K562 (cell line): ENCODE measurements around the gene UBE2I. TPM values are rescaled to one million over a fixed set of nuclear protein-coding genes. Genes with fewer than 3 reads are reported as not detected.
A peak's percentile ranks its signal among the peaks of the same experiment; 100 is the strongest.

Experiments
- CBX1 ChIP-seq: sonication (generic); IDR thresholded peaks from 2 replicates; pipeline ENCODE4 v1.6.1; 2016; ENCODE audit warnings: antibody characterized with exemption, low read depth, mild to moderate bottlenecking
- CEBPG ChIP-seq, 3 experiments: fragments of 200-800 bp in 1 of 3; sonication (Bioruptor generic) in 1 of 3; sonication (generic) in 1 of 3; formaldehyde crosslinking in 1 of 3; IDR thresholded peaks in 2 of 3; conservative IDR thresholded peaks in 1 of 3; 2 replicates each; pipeline versions ENCODE4 v1.6.1 to v1.8.0; 2016 to 2022; ENCODE audit warnings: missing compliant biosample characterization in 2 of 3, missing genetic modification characterization in 2 of 3, mild to moderate bottlenecking in 1 of 3, missing genetic modification reagents in 1 of 3
- ESRRA ChIP-seq: fragments of 450-650 bp; IDR thresholded peaks from 2 replicates; pipeline ENCODE4 v1.6.1; 2014; ENCODE audit warnings: low read depth, mild to moderate bottlenecking, moderate library complexity, borderline replicate concordance
- NFRKB ChIP-seq: fragments of 450-650 bp; IDR thresholded peaks from 2 replicates; pipeline ENCODE4 v1.6.1; 2016; ENCODE audit warnings: low read depth
- NFYB ChIP-seq: IDR thresholded peaks from 2 replicates; pipeline ENCODE4 v1.6.1; 2011; ENCODE audit warnings: mild to moderate bottlenecking, moderate library complexity; ENCODE audit not compliant: insufficient read length; ENCODE audit errors: extremely low read depth
- NR2C2 ChIP-seq, 2 experiments: fragments of 200-800 bp in 1 of 2; sonication (Bioruptor generic) in 1 of 2; sonication (generic) in 1 of 2; formaldehyde crosslinking in 1 of 2; IDR thresholded peaks; 2 replicates each; pipeline versions ENCODE4 v1.6.1 to v1.8.0; 2016 to 2022; ENCODE audit warnings: mild to moderate bottlenecking in 1 of 2, missing compliant biosample characterization in 1 of 2, missing genetic modification characterization in 1 of 2, missing genetic modification reagents in 1 of 2
- PHF8 ChIP-seq: fragments of 200-600 bp; sonication (generic); IDR thresholded peaks from 2 replicates; pipeline ENCODE4 v1.6.1; 2012; ENCODE audit warnings: mixed run types, mild to moderate bottlenecking, inconsistent platforms, low read length, moderate library complexity, borderline replicate concordance
- RBBP5 ChIP-seq: fragments of 200-600 bp; sonication (generic); IDR thresholded peaks from 2 replicates; pipeline ENCODE4 v1.6.1; 2012; ENCODE audit warnings: borderline replicate concordance, mild to moderate bottlenecking, low read length, control low read depth, inconsistent platforms; ENCODE audit not compliant: insufficient read depth, poor library complexity, severe bottlenecking
- RBM17 ChIP-seq: fragments of 200-400 bp; formaldehyde crosslinking; IDR thresholded peaks from 2 replicates; pipeline ENCODE4 v1.6.1; 2017; ENCODE audit warnings: low read depth, mild to moderate bottlenecking, low read length, borderline replicate concordance
- RNF2 ChIP-seq: sonication (generic); IDR thresholded peaks from 2 replicates; pipeline ENCODE4 v1.6.1; 2016
- SAFB ChIP-seq: fragments of 200-400 bp; formaldehyde crosslinking; IDR thresholded peaks from 2 replicates; pipeline ENCODE4 v1.6.1; 2017; ENCODE audit warnings: low read depth, low read length, borderline replicate concordance
- SIX5 ChIP-seq, 2 experiments: IDR thresholded peaks; 2 replicates each; pipeline ENCODE4 v1.6.1; 2011; ENCODE audit warnings: low read length in 2 of 2, borderline replicate concordance in 1 of 2, low read depth in 1 of 2, mild to moderate bottlenecking in 1 of 2, moderate library complexity in 1 of 2; ENCODE audit not compliant: insufficient read depth in 1 of 2
- TCF3 ChIP-seq: sonication (generic); formaldehyde crosslinking; IDR thresholded peaks from 2 replicates; pipeline ENCODE4 v1.4.0; 2020; ENCODE audit warnings: mild to moderate bottlenecking, missing genetic modification reagents
- USF1 ChIP-seq: sonication (generic); formaldehyde crosslinking; IDR thresholded peaks from 2 replicates; pipeline ENCODE4 v1.9.0; 2022; ENCODE audit warnings: mild to moderate bottlenecking, missing genetic modification reagents
- ZKSCAN1 ChIP-seq: fragments of 150-350 bp; IDR thresholded peaks from 2 replicates; pipeline ENCODE4 v1.6.1; 2016; ENCODE audit warnings: low read depth, low read length
- ZNF24 ChIP-seq: fragments of 450-650 bp; IDR thresholded peaks from 2 replicates; pipeline ENCODE4 v1.6.1; 2016
- ZNF436 ChIP-seq: fragments of 250-450, 450-650 bp; sonication (Bioruptor Pico); formaldehyde crosslinking; IDR thresholded peaks from 2 replicates; pipeline ENCODE4 v1.7.0; 2020; ENCODE audit warnings: mild to moderate bottlenecking
- polyA plus RNA-seq, 8 experiments: library from polyadenylated mRNA; depleted of rRNA in 4 of 8; stranded (reverse) in 5 of 8; unstranded in 3 of 8; fragments of >200 nt; fragmentation: Nextera tagmentation in 2 of 8; fragmentation: Illumina TruSeq in 1 of 8; extraction: Ambion mirVana in 2 of 8; extraction: Trizol in 1 of 8; gene quantifications; 2 replicates each; pipeline versions ENCODE4 v1.2.1 to v1.2.3, GENCODE V29; 2011 to 2014; ENCODE audit warnings: inconsistent platforms in 1 of 8, missing spikeins in 1 of 8
- total RNA-seq, 7 experiments: library from RNA; depleted of rRNA in 6 of 7; stranded (reverse); fragments of >200 nt in 6 of 7; fragmentation: Illumina TruSeq in 2 of 7; extraction: Trizol in 2 of 7; gene quantifications; 2 replicates each; pipeline versions ENCODE4 v1.2.1 to v1.2.3, GENCODE V29; 2011 to 2021; ENCODE audit warnings: low replicate concordance in 1 of 7
- TF ChIP-seq, protein P1 (sequence below): fragments of 200-800 bp; sonication (Bioruptor generic); IDR thresholded peaks from 2 replicates; pipeline ENCODE4 v1.6.1; 2017; ENCODE audit warnings: missing genetic modification characterization, missing compliant biosample characterization
- TF ChIP-seq, protein P2 (sequence below): fragments of 450-650 bp; formaldehyde crosslinking; conservative IDR thresholded peaks from 2 replicates; pipeline ENCODE4 v1.4.0; 2022; ENCODE audit warnings: mild to moderate bottlenecking, missing genetic modification characterization
- TF ChIP-seq, protein P3 (sequence below): fragments of 450-650 bp; conservative IDR thresholded peaks from 2 replicates; pipeline ENCODE4 v1.6.1; 2016; ENCODE audit warnings: missing genetic modification characterization, low read depth, mild to moderate bottlenecking, missing compliant biosample characterization, moderate library complexity

The UBE2I gene
- total and polyA plus RNA-seq, 9 of the 15 experiments (the other 6 are each of a cell fraction or from before 2014, with no cell fraction given), result 36.6 to 254 (median 104) TPM

- TF ChIP-seq RBM17 (no peak), NR2C2 (CRISPR knock-in tag; IDR thresholded peaks at IDR 0.05) (no peak), NR2C2 (tag; IDR thresholded peaks at IDR 0.05) (no peak), ZKSCAN1 (0 out of 2 replicates have a peak, but pooled peaks have one; percentile 40), ESRRA (peak; percentile 99), PHF8 (no peak; the same call in 1 of the 2 replicates), USF1 (CRISPR knock-in tag) (no peak), SIX5 (IDR thresholded peaks at IDR 0.05; ENCODE audit: borderline replicate concordance in 1 of 2, insufficient read depth in 1 of 2, low read depth in 1 of 2, low read length in 2 of 2) (no peak), CBX1 (no peak), RBBP5 (no peak), ZNF436 (CRISPR knock-in tag) (no peak), CEBPG (CRISPR knock-in tag; IDR thresholded peaks at IDR 0.05) (no peak), CEBPG (tag; conservative IDR thresholded peaks at IDR 0.05 in 1 of 2, IDR thresholded peaks at IDR 0.05 in 1 of 2) (no peak), ZNF24 (peak; percentile 100), RNF2 (0 out of 2 replicates have a peak, but pooled peaks have one; percentile 10), NFYB (no peak), SAFB (peak; percentile 99), NFRKB (peak; percentile 96), TCF3 (CRISPR knock-in tag) (no peak)
- TF ChIP-seq, protein P1, sequence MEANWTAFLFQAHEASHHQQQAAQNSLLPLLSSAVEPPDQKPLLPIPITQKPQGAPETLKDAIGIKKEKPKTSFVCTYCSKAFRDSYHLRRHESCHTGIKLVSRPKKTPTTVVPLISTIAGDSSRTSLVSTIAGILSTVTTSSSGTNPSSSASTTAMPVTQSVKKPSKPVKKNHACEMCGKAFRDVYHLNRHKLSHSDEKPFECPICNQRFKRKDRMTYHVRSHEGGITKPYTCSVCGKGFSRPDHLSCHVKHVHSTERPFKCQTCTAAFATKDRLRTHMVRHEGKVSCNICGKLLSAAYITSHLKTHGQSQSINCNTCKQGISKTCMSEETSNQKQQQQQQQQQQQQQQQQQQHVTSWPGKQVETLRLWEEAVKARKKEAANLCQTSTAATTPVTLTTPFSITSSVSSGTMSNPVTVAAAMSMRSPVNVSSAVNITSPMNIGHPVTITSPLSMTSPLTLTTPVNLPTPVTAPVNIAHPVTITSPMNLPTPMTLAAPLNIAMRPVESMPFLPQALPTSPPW, result peak; percentile 98
- TF ChIP-seq, protein P2, sequence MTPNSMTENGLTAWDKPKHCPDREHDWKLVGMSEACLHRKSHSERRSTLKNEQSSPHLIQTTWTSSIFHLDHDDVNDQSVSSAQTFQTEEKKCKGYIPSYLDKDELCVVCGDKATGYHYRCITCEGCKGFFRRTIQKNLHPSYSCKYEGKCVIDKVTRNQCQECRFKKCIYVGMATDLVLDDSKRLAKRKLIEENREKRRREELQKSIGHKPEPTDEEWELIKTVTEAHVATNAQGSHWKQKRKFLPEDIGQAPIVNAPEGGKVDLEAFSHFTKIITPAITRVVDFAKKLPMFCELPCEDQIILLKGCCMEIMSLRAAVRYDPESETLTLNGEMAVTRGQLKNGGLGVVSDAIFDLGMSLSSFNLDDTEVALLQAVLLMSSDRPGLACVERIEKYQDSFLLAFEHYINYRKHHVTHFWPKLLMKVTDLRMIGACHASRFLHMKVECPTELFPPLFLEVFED (CRISPR knock-in tag), result peak; percentile 78; the same call in 1 of the 2 replicates
- TF ChIP-seq, protein P3, sequence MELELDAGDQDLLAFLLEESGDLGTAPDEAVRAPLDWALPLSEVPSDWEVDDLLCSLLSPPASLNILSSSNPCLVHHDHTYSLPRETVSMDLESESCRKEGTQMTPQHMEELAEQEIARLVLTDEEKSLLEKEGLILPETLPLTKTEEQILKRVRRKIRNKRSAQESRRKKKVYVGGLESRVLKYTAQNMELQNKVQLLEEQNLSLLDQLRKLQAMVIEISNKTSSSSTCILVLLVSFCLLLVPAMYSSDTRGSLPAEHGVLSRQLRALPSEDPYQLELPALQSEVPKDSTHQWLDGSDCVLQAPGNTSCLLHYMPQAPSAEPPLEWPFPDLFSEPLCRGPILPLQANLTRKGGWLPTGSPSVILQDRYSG, result no peak
Observed at GRCh38 chr16:1308036-1308976, 1.1 kb upstream of the UBE2I start (continued).
